Gastrocnemius medialis (tissue), 4 donors: ENCODE measurements around the gene ST6GALNAC3. TPM values are rescaled to one million over a fixed set of nuclear protein-coding genes. Genes with fewer than 3 reads are reported as not detected.
"Not testable (repeated sequence)": the region's sequence is repeated elsewhere in the genome, so short reads cannot be mapped to it uniquely, and the experiment has no call there.

Experiments used
- ATAC-seq, 2 donors: fragments of 150-250 bp; one replicate each; pipeline ENCODE4 v1.9.1; 2016
- DNase-seq, 2 donors: peaks; one replicate each; pipeline ENCODE4 v3.0.0-alpha.2; 2019
- H3K27ac ChIP-seq, 4 donors: fragments of 200-600 bp; sonication (generic); 1 replicate in 1 of 4; 2 replicates in 3 of 4; pipeline ENCODE4 v1.5.1; 2016 to 2018; ENCODE audit warnings: mild to moderate bottlenecking in 2 of 4, moderate library complexity in 1 of 4
- H3K27me3 ChIP-seq, 3 donors: fragments of 200-600 bp; sonication (generic) in 2 of 3; 1 replicate in 1 of 3; 2 replicates in 2 of 3; pipeline versions ENCODE4 v1.5.1 to v1.6.0; 2016 to 2019; ENCODE audit warnings: mild to moderate bottlenecking in 1 of 3, moderate library complexity in 1 of 3
- H3K36me3 ChIP-seq, 2 donors: fragments of 200-600 bp; sonication (generic) in 1 of 2; one replicate each; pipeline ENCODE4 v1.5.1; 2017 to 2018
- H3K4me1 ChIP-seq, 2 donors: fragments of 200-600 bp; sonication (generic) in 1 of 2; one replicate each; pipeline ENCODE4 v1.5.1; 2016 to 2017; ENCODE audit warnings: mild to moderate bottlenecking in 2 of 2
- H3K4me3 ChIP-seq, 4 donors: fragments of 200-600 bp; sonication (generic) in 3 of 4; 1 replicate in 1 of 4; 2 replicates in 3 of 4; pipeline ENCODE4 v1.5.1; 2016 to 2019; ENCODE audit warnings: mild to moderate bottlenecking in 2 of 4
- H3K9me3 ChIP-seq, 3 donors: fragments of 200-600 bp; sonication (generic) in 2 of 3; 1 replicate in 1 of 3; 2 replicates in 2 of 3; pipeline ENCODE4 v1.5.1; 2016 to 2019
- CTCF ChIP-seq, 5 experiments: fragments of 450-650 bp in 3 of 5; fragments of 200-600 bp in 2 of 5; sonication (generic) in 2 of 5; IDR thresholded peaks in 4 of 5; conservative IDR thresholded peaks in 1 of 5; 1 replicate in 4 of 5; 2 replicates in 1 of 5; pipeline ENCODE4 v1.5.1; 2016 to 2019; ENCODE audit warnings: antibody characterized with exemption in 5 of 5, mild to moderate bottlenecking in 3 of 5, moderate library complexity in 3 of 5
- POLR2A ChIP-seq, 2 donors: fragments of 450-650 bp; IDR thresholded peaks; one replicate each; pipeline ENCODE4 v1.6.1; 2017; ENCODE audit warnings: antibody characterized with exemption in 2 of 2, mild to moderate bottlenecking in 2 of 2, moderate library complexity in 2 of 2
- in situ Hi-C, 4 donors: fragments of 200-750 bp; cut with MboI; loops; one replicate each; pipeline versions ENCODE4 v1.15.0 to v1.8.0; 2017; ENCODE audit warnings: low sequenced_read_pairs in 4 of 4
- intact Hi-C: fragments of 100-400 bp; cut with DNase I; formaldehyde crosslinking; loops from one replicate; pipeline ENCODE4 v1.15.1; 2023; ENCODE audit warnings: low total_unique reads
- total RNA-seq, 4 donors: library from RNA; depleted of rRNA; stranded (reverse); fragments of >200 nt; gene quantifications; one replicate each; pipeline versions ENCODE4 v1.1.0 to v1.2.3, GENCODE V29; 2016

Gene ST6GALNAC3
- total RNA-seq, 4 donors from 2014 or later = 1.7 to 3.9 (median 2.8) TPM

GRCh38 chr1:76046149-76046548 lies 28.4 kb upstream of the ST6GALNAC3 start:
- Histone ChIP-seq H3K27me3 (no peaks in the 10 kb centered on the region), H3K4me1 (no peaks in the 10 kb centered on the region), H3K4me3 (no peak overlapping the region), H3K9me3 (no peaks in the 10 kb centered on the region), H3K36me3 (no peaks in the 10 kb centered on the region), H3K27ac (no peak overlapping the region)
- DNase-seq = no peak
- intact Hi-C loops (no loop called here), in situ Hi-C loops (no loop called here)
- ATAC-seq = no peak
- no peak for TF ChIP-seq CTCF (IDR thresholded peaks at IDR 0.05 in 4 of 5, conservative IDR thresholded peaks at IDR 0.05 in 1 of 5)
- TF ChIP-seq POLR2A (IDR thresholded peaks at IDR 0.05) = no peak

GRCh38 chr1:76048219-76048618 lies 26.3 kb upstream of the ST6GALNAC3 start:
- in situ Hi-C loops = no loop called here
- no peaks in the 10 kb centered on the region for H3K4me1 ChIP-seq
- intact Hi-C loops = no loop called here

GRCh38 chr1:76048926-76049325 lies 25.6 kb upstream of the ST6GALNAC3 start:
- no peaks in the 10 kb centered on the region for H3K36me3 ChIP-seq
- ATAC-seq (no peak), DNase-seq (no peak)
- in situ Hi-C loops (no loop called here), intact Hi-C loops (no loop called here)
- no peaks in the 10 kb centered on the region for H3K4me1 ChIP-seq
- H3K27ac ChIP-seq = no peak overlapping the region
- H3K4me3 ChIP-seq = no peak overlapping the region
- no peak for TF ChIP-seq CTCF (IDR thresholded peaks at IDR 0.05 in 4 of 5, conservative IDR thresholded peaks at IDR 0.05 in 1 of 5)
- no peak for TF ChIP-seq POLR2A (IDR thresholded peaks at IDR 0.05)
- H3K27me3 ChIP-seq = no peaks in the 10 kb centered on the region
- H3K9me3 ChIP-seq = no peaks in the 10 kb centered on the region

More at GRCh38 chr1:76048219-76048618, 26.3 kb upstream of the ST6GALNAC3 start:
- no peak for ATAC-seq
- TF ChIP-seq CTCF (IDR thresholded peaks at IDR 0.05 in 4 of 5, conservative IDR thresholded peaks at IDR 0.05 in 1 of 5) (no peak), POLR2A (IDR thresholded peaks at IDR 0.05) (no peak)
- H3K36me3 ChIP-seq = no peaks in the 10 kb centered on the region
- no peak for DNase-seq
- no peaks in the 10 kb centered on the region for H3K9me3 ChIP-seq
- no peak overlapping the region for H3K27ac ChIP-seq
- H3K27me3 ChIP-seq = no peaks in the 10 kb centered on the region
- H3K4me3 ChIP-seq = no peak overlapping the region

GRCh38 chr1:76049498-76049897 lies 25.0 kb upstream of the ST6GALNAC3 start:
- H3K36me3 ChIP-seq = no peaks in the 10 kb centered on the region
- no peaks in the 10 kb centered on the region for H3K27me3 ChIP-seq
- intact Hi-C loops = no loop called here
- no peaks in the 10 kb centered on the region for H3K4me1 ChIP-seq
- ATAC-seq (no peak), DNase-seq (no peak)
- no peaks in the 10 kb centered on the region for H3K9me3 ChIP-seq
- no peak overlapping the region for H3K27ac ChIP-seq
- H3K4me3 ChIP-seq = no peak overlapping the region
- in situ Hi-C loops = no loop called here
- TF ChIP-seq POLR2A (IDR thresholded peaks at IDR 0.05) (no peak), CTCF (IDR thresholded peaks at IDR 0.05 in 4 of 5, conservative IDR thresholded peaks at IDR 0.05 in 1 of 5) (no peak)

GRCh38 chr1:76050073-76050472 lies 24.5 kb upstream of the ST6GALNAC3 start:
- H3K4me1 ChIP-seq, H3K36me3 ChIP-seq, H3K27me3 ChIP-seq, DNase-seq, H3K4me3 ChIP-seq, ATAC-seq, H3K27ac ChIP-seq, intact Hi-C loops, in situ Hi-C loops, H3K9me3 ChIP-seq: not testable (repeated sequence)
